ENCODE data around the gene MTX1.

DNA sequence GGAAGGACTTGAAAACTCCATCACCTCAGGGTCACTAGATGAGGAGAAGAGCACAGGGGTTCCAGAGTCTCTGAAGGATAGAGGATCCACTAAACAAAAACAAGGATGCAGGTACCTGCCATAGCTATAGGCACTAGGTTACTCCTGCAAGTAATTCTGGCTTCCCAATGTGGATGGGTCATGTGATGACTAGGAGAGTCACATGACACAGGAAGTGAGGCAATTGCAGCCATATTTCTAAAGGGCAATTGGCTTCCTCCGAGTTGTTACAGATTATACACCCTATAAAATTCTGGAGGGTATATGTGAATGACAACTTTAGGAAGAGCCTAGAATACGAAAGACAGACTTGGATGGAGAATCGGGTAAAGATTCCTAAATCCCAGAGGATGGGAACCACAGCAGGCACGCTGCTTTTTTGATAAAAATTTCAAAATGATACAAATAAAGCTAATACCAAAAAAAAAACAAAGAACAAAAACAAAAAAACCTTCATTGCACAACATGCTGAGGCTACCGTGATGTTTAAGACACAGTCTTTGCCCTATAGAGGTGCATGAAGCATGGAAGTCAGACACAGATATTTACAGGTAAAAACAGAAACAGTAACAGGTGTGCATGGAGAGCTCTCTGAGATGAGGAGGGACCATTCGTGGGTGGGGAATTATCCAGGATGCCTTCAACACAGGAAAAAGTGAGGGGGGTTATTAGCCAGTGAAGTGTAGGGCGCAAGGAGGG, 10.5 kb downstream of the MTX1 start:
- TF ChIP-seq, protein P1, sequence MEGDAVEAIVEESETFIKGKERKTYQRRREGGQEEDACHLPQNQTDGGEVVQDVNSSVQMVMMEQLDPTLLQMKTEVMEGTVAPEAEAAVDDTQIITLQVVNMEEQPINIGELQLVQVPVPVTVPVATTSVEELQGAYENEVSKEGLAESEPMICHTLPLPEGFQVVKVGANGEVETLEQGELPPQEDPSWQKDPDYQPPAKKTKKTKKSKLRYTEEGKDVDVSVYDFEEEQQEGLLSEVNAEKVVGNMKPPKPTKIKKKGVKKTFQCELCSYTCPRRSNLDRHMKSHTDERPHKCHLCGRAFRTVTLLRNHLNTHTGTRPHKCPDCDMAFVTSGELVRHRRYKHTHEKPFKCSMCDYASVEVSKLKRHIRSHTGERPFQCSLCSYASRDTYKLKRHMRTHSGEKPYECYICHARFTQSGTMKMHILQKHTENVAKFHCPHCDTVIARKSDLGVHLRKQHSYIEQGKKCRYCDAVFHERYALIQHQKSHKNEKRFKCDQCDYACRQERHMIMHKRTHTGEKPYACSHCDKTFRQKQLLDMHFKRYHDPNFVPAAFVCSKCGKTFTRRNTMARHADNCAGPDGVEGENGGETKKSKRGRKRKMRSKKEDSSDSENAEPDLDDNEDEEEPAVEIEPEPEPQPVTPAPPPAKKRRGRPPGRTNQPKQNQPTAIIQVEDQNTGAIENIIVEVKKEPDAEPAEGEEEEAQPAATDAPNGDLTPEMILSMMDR (conservative IDR thresholded peaks at IDR 0.05), result no peak
- TF ChIP-seq ZFX (IDR thresholded peaks at IDR 0.05), result no peak

All from C4-2B (cell line).